Vagina (tissue), 2 donors: ENCODE measurements around the gene APOLD1. TPM values are rescaled to one million over a fixed set of nuclear protein-coding genes. Genes with fewer than 3 reads are reported as not detected.

ENCODE experiments used
- DNase-seq, 2 donors: peaks; one replicate each; pipeline ENCODE4 v3.0.0-alpha.2; 2017; ENCODE audit errors: extremely low spot score in 2 of 2
- H3K27ac ChIP-seq: fragments of 200-600 bp; sonication (generic); one replicate; pipeline ENCODE4 v1.5.1; 2019
- H3K27me3 ChIP-seq: fragments of 200-600 bp; sonication (generic); one replicate; pipeline ENCODE4 v1.5.1; 2019
- H3K36me3 ChIP-seq, 2 donors: fragments of 200-600 bp; sonication (generic); one replicate each; pipeline ENCODE4 v1.5.1; 2017 to 2019
- H3K4me1 ChIP-seq: fragments of 200-600 bp; sonication (generic); one replicate; pipeline ENCODE4 v1.5.1; 2019
- H3K4me3 ChIP-seq, 2 donors: fragments of 200-600 bp; sonication (generic); 1 replicate in 1 of 2; 2 replicates in 1 of 2; pipeline ENCODE4 v1.5.1; 2016 to 2019
- H3K9me3 ChIP-seq: fragments of 200-600 bp; sonication (generic); one replicate; pipeline ENCODE4 v1.5.1; 2019
- POLR2A ChIP-seq, 2 donors: fragments of 450-650 bp; IDR thresholded peaks; one replicate each; pipeline ENCODE4 v1.6.1; 2017; ENCODE audit warnings: antibody characterized with exemption in 2 of 2, mild to moderate bottlenecking in 2 of 2, moderate library complexity in 2 of 2
- POLR2AphosphoS5 ChIP-seq, 2 donors: sonication (generic); formaldehyde crosslinking; IDR thresholded peaks; one replicate each; pipeline ENCODE4 v1.9.0; 2017; ENCODE audit warnings: antibody characterized with exemption in 2 of 2, mild to moderate bottlenecking in 2 of 2, low read depth in 1 of 2; ENCODE audit not compliant: insufficient read depth in 1 of 2
- intact Hi-C: fragments of 100-400 bp; cut with DNase I; formaldehyde crosslinking; loops from one replicate; pipeline ENCODE4 v1.15.1; 2023
- total RNA-seq: library from RNA; depleted of rRNA; stranded (reverse); fragments of >200 nt; gene quantifications from one replicate; pipeline ENCODE4 v1.2.3, GENCODE V29; 2016
- TF ChIP-seq, protein P1 (sequence below), 3 experiments: fragments of 450-650 bp in 2 of 3; fragments of 200-600 bp in 1 of 3; sonication (generic) in 1 of 3; IDR thresholded peaks; one replicate each; pipeline ENCODE4 v1.5.1; 2017 to 2019; ENCODE audit warnings: antibody characterized with exemption in 3 of 3, mild to moderate bottlenecking in 2 of 3, moderate library complexity in 2 of 3

Gene APOLD1
- total RNA-seq, 1 donor from 2014 or later = 127 TPM

DNA sequence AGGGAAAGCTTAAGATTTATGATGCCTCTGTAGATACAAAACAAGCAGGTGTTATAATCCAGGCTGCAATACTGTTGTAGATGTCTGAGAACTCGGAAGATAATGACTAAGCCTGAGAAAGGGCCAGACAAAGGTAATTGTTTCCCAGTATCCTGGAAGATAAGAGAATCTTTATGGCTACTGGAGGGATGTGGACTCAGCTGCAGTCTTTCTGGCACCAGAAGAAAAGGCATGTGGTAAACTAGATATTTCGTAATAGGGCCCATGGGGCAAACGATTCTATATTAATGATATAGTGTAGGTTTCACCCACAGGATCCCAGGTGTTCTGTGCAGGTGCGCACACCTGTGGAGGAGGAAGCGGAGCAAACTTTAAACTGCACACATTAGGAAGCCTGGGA, 9.2 kb upstream of the APOLD1 start:
- TF ChIP-seq, protein P1, sequence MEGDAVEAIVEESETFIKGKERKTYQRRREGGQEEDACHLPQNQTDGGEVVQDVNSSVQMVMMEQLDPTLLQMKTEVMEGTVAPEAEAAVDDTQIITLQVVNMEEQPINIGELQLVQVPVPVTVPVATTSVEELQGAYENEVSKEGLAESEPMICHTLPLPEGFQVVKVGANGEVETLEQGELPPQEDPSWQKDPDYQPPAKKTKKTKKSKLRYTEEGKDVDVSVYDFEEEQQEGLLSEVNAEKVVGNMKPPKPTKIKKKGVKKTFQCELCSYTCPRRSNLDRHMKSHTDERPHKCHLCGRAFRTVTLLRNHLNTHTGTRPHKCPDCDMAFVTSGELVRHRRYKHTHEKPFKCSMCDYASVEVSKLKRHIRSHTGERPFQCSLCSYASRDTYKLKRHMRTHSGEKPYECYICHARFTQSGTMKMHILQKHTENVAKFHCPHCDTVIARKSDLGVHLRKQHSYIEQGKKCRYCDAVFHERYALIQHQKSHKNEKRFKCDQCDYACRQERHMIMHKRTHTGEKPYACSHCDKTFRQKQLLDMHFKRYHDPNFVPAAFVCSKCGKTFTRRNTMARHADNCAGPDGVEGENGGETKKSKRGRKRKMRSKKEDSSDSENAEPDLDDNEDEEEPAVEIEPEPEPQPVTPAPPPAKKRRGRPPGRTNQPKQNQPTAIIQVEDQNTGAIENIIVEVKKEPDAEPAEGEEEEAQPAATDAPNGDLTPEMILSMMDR (IDR thresholded peaks at IDR 0.05) = no peak
- no peak for TF ChIP-seq POLR2A (IDR thresholded peaks at IDR 0.05)
- TF ChIP-seq POLR2AphosphoS5 (IDR thresholded peaks at IDR 0.05; ENCODE audit: insufficient read depth in 1 of 2, low read depth in 1 of 2) = no peak
- Histone ChIP-seq H3K4me1 (no peaks in the 10 kb centered on the region), H3K27ac (no peak overlapping the region), H3K4me3 (no peak overlapping the region), H3K27me3 (no peaks in the 10 kb centered on the region), H3K9me3 (no peaks in the 10 kb centered on the region), H3K36me3 (no peaks in the 10 kb centered on the region)
- intact Hi-C loops = no loop called here
- DNase-seq = no peak

DNA sequence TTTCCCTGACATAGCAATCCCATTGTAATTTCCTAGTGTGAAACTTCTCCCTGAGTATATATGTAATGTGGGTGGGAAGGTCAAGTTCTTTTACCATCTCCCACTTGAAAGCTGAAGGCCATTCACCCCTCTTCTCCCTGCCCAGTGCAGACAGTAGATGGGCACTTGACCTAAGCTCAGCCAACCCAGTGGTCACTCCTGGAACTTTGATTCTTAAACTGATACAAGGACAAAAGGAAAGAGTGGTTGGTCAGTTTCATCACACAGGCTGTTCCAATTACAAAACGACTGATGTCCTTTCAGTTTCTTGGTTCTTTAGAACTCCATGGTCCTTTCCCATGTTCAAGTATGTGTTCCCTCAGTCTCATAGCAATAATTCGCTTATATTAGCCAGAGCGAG, 8.4 kb upstream of the APOLD1 start:
- Histone ChIP-seq H3K9me3 (no peaks in the 10 kb centered on the region), H3K4me3 (no peak overlapping the region), H3K36me3 (no peaks in the 10 kb centered on the region), H3K27me3 (no peaks in the 10 kb centered on the region), H3K27ac (no peak overlapping the region), H3K4me1 (no peaks in the 10 kb centered on the region)
- DNase-seq = no peak
- intact Hi-C loops = no loop called here
- no peak for TF ChIP-seq POLR2AphosphoS5 (IDR thresholded peaks at IDR 0.05; ENCODE audit: insufficient read depth in 1 of 2, low read depth in 1 of 2)
- TF ChIP-seq POLR2A (IDR thresholded peaks at IDR 0.05) = no peak
- TF ChIP-seq, protein P1 (IDR thresholded peaks at IDR 0.05) = no peak

DNA sequence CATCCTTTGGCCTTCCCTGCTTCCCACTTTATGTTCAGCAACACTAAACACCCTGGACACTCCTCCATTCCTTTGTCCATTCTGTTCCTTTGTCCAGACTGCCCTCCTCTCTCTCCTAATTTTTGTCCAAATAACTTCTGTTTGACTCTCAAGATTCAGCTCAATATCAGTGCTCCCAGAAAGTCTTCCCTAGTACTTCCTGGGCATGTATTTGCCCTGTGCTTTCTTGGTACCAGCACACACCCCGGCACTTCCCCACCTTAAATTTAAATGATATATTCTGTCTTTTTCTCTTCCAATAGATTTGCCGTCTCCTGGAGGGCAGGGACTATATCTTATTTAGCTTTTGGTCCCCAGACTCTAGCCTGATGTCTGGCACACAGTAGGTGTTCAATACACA, 6.5 kb upstream of the APOLD1 start:
- Histone ChIP-seq H3K4me1 (no peaks in the 10 kb centered on the region), H3K36me3 (no peaks in the 10 kb centered on the region), H3K4me3 (no peak overlapping the region), H3K27ac (no peak overlapping the region), H3K9me3 (no peaks in the 10 kb centered on the region), H3K27me3 (no peaks in the 10 kb centered on the region)
- TF ChIP-seq, protein P1 (IDR thresholded peaks at IDR 0.05) = no peak
- TF ChIP-seq POLR2AphosphoS5 (IDR thresholded peaks at IDR 0.05; ENCODE audit: insufficient read depth in 1 of 2, low read depth in 1 of 2) (no peak), POLR2A (IDR thresholded peaks at IDR 0.05) (no peak)
- intact Hi-C loops = no loop called here
- no peak for DNase-seq

DNA sequence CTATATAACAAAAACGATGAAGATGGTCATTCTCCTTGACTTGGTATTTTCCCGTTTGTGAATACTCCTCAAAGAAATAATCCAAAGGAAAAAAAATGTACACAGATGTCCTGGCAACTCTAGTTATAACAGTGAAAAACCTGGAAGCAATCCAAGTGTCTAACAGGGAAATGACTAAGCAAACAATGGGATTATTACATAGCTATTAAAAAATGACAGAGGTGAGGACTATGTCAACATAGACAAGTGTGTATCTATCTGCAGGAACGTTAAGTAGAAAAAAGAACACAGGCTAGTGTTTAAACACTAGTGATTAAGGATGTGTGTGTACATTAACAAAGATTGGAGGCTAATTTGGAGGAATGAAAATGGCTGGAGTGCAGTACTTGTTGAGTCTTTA, 5.9 kb upstream of the APOLD1 start:
- intact Hi-C loops = no loop called here
- no peaks in the 10 kb centered on the region for H3K4me1 ChIP-seq
- no peak overlapping the region for H3K27ac ChIP-seq
- no peaks in the 10 kb centered on the region for H3K27me3 ChIP-seq
- no peak overlapping the region for H3K4me3 ChIP-seq
- no peak for DNase-seq
- no peaks in the 10 kb centered on the region for H3K9me3 ChIP-seq
- H3K36me3 ChIP-seq = no peaks in the 10 kb centered on the region
- TF ChIP-seq, protein P1 (IDR thresholded peaks at IDR 0.05) = no peak
- peak in 1 of 2 donors; percentile 63 for TF ChIP-seq POLR2AphosphoS5 (IDR thresholded peaks at IDR 0.05; ENCODE audit: insufficient read depth in 1 of 2, low read depth in 1 of 2)
- TF ChIP-seq POLR2A (IDR thresholded peaks at IDR 0.05) = no peak

DNA sequence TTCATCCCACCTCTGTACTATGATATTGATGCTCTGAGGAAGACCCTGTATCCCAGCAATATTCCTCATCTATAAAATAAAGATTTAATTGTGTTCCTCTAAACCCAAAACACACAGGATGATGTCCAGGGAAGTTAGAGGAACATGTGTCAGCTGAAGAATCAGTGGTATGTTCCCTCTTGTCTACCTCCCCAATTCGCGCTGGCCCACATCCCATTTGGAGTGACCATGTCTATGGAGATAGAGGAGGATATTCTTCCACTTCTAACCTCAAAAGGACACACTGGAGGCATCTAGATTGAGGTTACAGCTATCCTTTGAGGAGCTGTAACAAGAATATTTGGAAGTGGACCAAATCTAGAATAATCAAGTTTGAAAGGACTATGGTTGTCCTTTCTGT, 1.3 kb upstream of the APOLD1 start:
- Histone ChIP-seq H3K36me3 (no peaks in the 10 kb centered on the region), H3K27ac (peak overlapping the region; percentile 65), H3K27me3 (no peaks in the 10 kb centered on the region), H3K9me3 (no peaks in the 10 kb centered on the region), H3K4me1 (peaks cover 19% of the 10 kb centered on the region), H3K4me3 (no peak overlapping the region)
- no peak for TF ChIP-seq POLR2AphosphoS5 (IDR thresholded peaks at IDR 0.05; ENCODE audit: insufficient read depth in 1 of 2, low read depth in 1 of 2)
- TF ChIP-seq, protein P1 (IDR thresholded peaks at IDR 0.05) = no peak
- TF ChIP-seq POLR2A (IDR thresholded peaks at IDR 0.05) = no peak
- intact Hi-C loops = no loop called here
- peak in 1 of 2 donors; percentile 52 for DNase-seq
